GM23338 (cell line): ENCODE results near the gene NSUN4. TPM values are rescaled to one million over a fixed set of nuclear protein-coding genes. Genes with fewer than 3 reads are reported as not detected.
"Not testable (repeated sequence)": the region's sequence is repeated elsewhere in the genome, so short reads cannot be mapped to it uniquely, and the experiment has no call there.

Source experiments
- ATAC-seq: fragments of 200-7000 bp; cut with Tn5 transposase; 3 replicates; pipeline ENCODE4 v1.9.1; 2020
- DNase-seq: peaks from one replicate; pipeline ENCODE4 v3.0.0-alpha.2; 2015; ENCODE audit warnings: low spot score
- H2AFZ ChIP-seq: fragments of 200-600 bp; sonication (generic); 2 replicates; pipeline ENCODE4 v1.8.0; 2016; ENCODE audit warnings: antibody characterized with exemption, mild to moderate bottlenecking, moderate library complexity
- H3F3A ChIP-seq: fragments of 200-600 bp; sonication (generic); replicated peaks from 2 replicates; pipeline ENCODE4 v1.8.0; 2017; ENCODE audit warnings: antibody characterized with exemption, mixed run types, low read depth
- H3K27ac ChIP-seq: fragments of 200-600 bp; sonication (generic); 2 replicates; pipeline ENCODE4 v1.6.1; 2016; ENCODE audit warnings: low read depth
- H3K27me3 ChIP-seq: fragments of 200-600 bp; sonication (generic); 2 replicates; pipeline ENCODE4 v1.8.0; 2016; ENCODE audit warnings: mild to moderate bottlenecking, mixed run types, moderate library complexity; ENCODE audit not compliant: insufficient read depth
- H3K36me3 ChIP-seq: fragments of 200-600 bp; sonication (generic); 2 replicates; pipeline ENCODE4 v1.8.0; 2016; ENCODE audit warnings: mild to moderate bottlenecking; ENCODE audit not compliant: insufficient read depth
- H3K4me1 ChIP-seq: fragments of 200-600 bp; sonication (generic); 2 replicates; pipeline ENCODE4 v1.8.0; 2016; ENCODE audit warnings: mild to moderate bottlenecking, moderate library complexity; ENCODE audit not compliant: insufficient read depth
- H3K4me2 ChIP-seq: fragments of 200-600 bp; sonication (generic); 2 replicates; pipeline ENCODE4 v1.7.1; 2017; ENCODE audit warnings: mixed run types
- H3K4me3 ChIP-seq: fragments of 200-600 bp; sonication (generic); 2 replicates; pipeline ENCODE4 v1.6.1; 2016; ENCODE audit warnings: mixed run types
- H3K79me2 ChIP-seq: fragments of 200-600 bp; sonication (generic); replicated peaks from 2 replicates; pipeline ENCODE4 v1.8.0; 2017; ENCODE audit warnings: mild to moderate bottlenecking; ENCODE audit not compliant: insufficient read depth
- H3K9me2 ChIP-seq: fragments of 200-600 bp; sonication (generic); 2 replicates; pipeline ENCODE4 v1.8.0; 2017; ENCODE audit not compliant: insufficient read depth
- H4K20me1 ChIP-seq: fragments of 200-600 bp; sonication (generic); replicated peaks from 2 replicates; pipeline ENCODE4 v1.8.0; 2017; ENCODE audit warnings: mild to moderate bottlenecking; ENCODE audit not compliant: insufficient read depth
- H3K27ac Mint-ChIP-seq: 2 replicates; pipeline ENCODE4 v1.8.0; 2020; ENCODE audit warnings: inconsistent platforms, mild to moderate bottlenecking, moderate library complexity, mixed read lengths
- H3K27me3 Mint-ChIP-seq: 3 replicates; pipeline ENCODE4 v1.8.0; 2022; ENCODE audit warnings: low read depth, mild to moderate bottlenecking, moderate library complexity, mixed read lengths, inconsistent platforms; ENCODE audit not compliant: insufficient read depth, poor library complexity
- H3K36me3 Mint-ChIP-seq: 3 replicates; pipeline ENCODE4 v1.8.0; 2021; ENCODE audit warnings: low read depth, mild to moderate bottlenecking, inconsistent platforms, moderate library complexity, mixed read lengths
- H3K4me1 Mint-ChIP-seq: 3 replicates; pipeline ENCODE4 v1.8.0; 2020; ENCODE audit warnings: mild to moderate bottlenecking, inconsistent platforms, mixed read lengths
- H3K4me3 Mint-ChIP-seq: 3 replicates; pipeline ENCODE4 v1.8.0; 2021; ENCODE audit warnings: moderate library complexity, mild to moderate bottlenecking, inconsistent platforms, mixed read lengths
- H3K9me3 Mint-ChIP-seq: 3 replicates; pipeline ENCODE4 v1.8.0; 2020; ENCODE audit warnings: moderate library complexity, mild to moderate bottlenecking, inconsistent platforms, mixed read lengths
- CREB1 ChIP-seq: fragments of 250-450 bp; sonication (Bioruptor Pico); IDR thresholded peaks from 2 replicates; pipeline ENCODE4 v1.5.0; 2020; ENCODE audit warnings: low read depth, mild to moderate bottlenecking, moderate library complexity
- EZH2phosphoT487 ChIP-seq: fragments of 200-600 bp; sonication (generic); IDR thresholded peaks from one replicate; pipeline ENCODE4 v1.8.1; 2018; ENCODE audit warnings: antibody characterized with exemption; ENCODE audit not compliant: unreplicated experiment
- JUNB ChIP-seq: IDR thresholded peaks from one replicate; pipeline ENCODE4 v1.6.1; 2016; ENCODE audit warnings: antibody characterized with exemption; ENCODE audit not compliant: unreplicated experiment
- NANOG ChIP-seq: IDR thresholded peaks from 2 replicates; pipeline ENCODE4 v1.6.1; 2016; ENCODE audit warnings: antibody characterized with exemption, borderline replicate concordance
- POLR2AphosphoS5 ChIP-seq: IDR thresholded peaks from 2 replicates; pipeline ENCODE4 v1.6.1; 2016; ENCODE audit warnings: antibody characterized with exemption, low read depth
- ZNF114 ChIP-seq: fragments of 250-450 bp; sonication (Bioruptor Pico); IDR thresholded peaks from 2 replicates; pipeline ENCODE4 v1.5.0; 2020; ENCODE audit warnings: mild to moderate bottlenecking, moderate library complexity
- ZNF331 ChIP-seq: fragments of 250-450 bp; sonication (Bioruptor Pico); IDR thresholded peaks from 2 replicates; pipeline ENCODE4 v1.5.0; 2020; ENCODE audit warnings: low read depth, mild to moderate bottlenecking, moderate library complexity
- polyA plus RNA-seq: library from polyadenylated mRNA; unstranded; fragments of >200 nt; fragmentation: Nextera tagmentation; extraction: Ambion mirVana; gene quantifications from 2 replicates; pipeline ENCODE4 v1.2.1, GENCODE V29; 2016
- total RNA-seq: library from RNA; depleted of rRNA; stranded (reverse); fragments of >200 nt; shearing (Covaris generic); gene quantifications from 2 replicates; pipeline ENCODE4 v1.2.3, GENCODE V29; 2014
- TF ChIP-seq, protein P1 (sequence below): fragments of 250-450 bp; sonication (Bioruptor Pico); IDR thresholded peaks from 2 replicates; pipeline ENCODE4 v1.5.0; 2020; ENCODE audit warnings: mild to moderate bottlenecking, moderate library complexity
- TF ChIP-seq, protein P2 (sequence below): IDR thresholded peaks from 2 replicates; pipeline ENCODE4 v1.6.1; 2016; ENCODE audit warnings: antibody characterized with exemption
- TF ChIP-seq, protein P3 (sequence below): IDR thresholded peaks from one replicate; pipeline ENCODE4 v1.6.1; 2018; ENCODE audit warnings: antibody characterized with exemption; ENCODE audit not compliant: unreplicated experiment

Gene NSUN4
- total and polyA plus RNA-seq, 2 experiments from 2014 or later: 8.9 to 11.6 TPM

DNA sequence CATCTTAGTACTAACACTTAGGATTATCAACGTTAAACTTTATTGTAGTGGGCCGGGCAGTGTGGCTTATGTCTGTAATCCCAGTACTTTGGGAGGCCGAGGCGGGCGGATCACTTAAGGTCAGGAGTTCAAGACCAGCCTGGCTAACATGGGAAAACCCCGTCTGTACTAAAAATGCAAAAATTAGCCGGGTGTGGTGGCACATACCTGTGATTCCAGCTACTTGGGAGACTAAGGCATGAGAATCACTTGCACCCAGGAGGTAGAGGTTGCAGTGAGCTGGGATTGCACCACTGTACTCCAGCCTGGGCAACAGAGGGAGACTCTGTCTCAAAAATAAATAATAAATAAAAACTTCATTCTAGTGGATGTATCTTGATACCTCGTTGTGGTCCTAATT is 25.2 kb downstream of the NSUN4 start:
- H3K79me2 ChIP-seq: not testable (repeated sequence)

DNA sequence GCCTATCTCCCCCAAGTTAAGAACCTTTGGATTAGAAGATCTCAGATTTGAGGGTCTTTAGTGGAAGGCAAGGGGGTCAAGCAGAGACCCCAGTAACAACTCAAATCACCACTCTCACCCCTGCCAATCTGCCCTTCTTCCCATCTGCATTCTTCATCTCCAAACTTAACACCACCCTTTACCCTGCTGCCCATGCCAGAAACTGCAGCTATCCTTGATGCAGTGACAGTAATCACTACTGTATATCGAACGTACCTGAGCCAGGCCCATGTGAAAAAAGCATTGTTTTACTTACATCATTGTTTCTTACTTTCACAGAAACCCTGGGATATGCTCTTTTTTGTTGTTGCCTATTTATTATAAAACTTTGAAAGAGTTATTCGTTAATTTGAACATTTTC is 26.5 kb downstream of the NSUN4 start:
- Mint-ChIP-seq H3K4me3 (no peak overlapping the region), H3K27ac (no peak overlapping the region), H3K9me3 (no peaks in the 10 kb centered on the region; the same call in 2 of the 3 replicates), H3K4me1 (peaks cover 6% of the 10 kb centered on the region; the same call in 2 of the 3 replicates), H3K27me3 (no peaks in the 10 kb centered on the region), H3K36me3 (peaks cover 30% of the 10 kb centered on the region)
- peaks cover 3% of the 10 kb centered on the region; the same call in 1 of the 2 replicates for H3F3A ChIP-seq
- no peaks in the 10 kb centered on the region for H3K79me2 ChIP-seq
- no peak for DNase-seq
- H3K27ac ChIP-seq: no peak overlapping the region
- peaks cover 9% of the 10 kb centered on the region for H3K36me3 ChIP-seq
- no peak overlapping the region for H3K4me2 ChIP-seq
- no peaks in the 10 kb centered on the region for H3K4me1 ChIP-seq
- H3K27me3 ChIP-seq: no peaks in the 10 kb centered on the region
- H3K4me3 ChIP-seq: no peak overlapping the region
- H3K9me2 ChIP-seq: no peaks in the 10 kb centered on the region
- ATAC-seq: peak; percentile 56
- H4K20me1 ChIP-seq: no peaks in the 10 kb centered on the region; the same call in 1 of the 2 replicates
- no peak overlapping the region for H2AFZ ChIP-seq
- TF ChIP-seq ZNF114 (CRISPR knock-in tag) (no peak), JUNB (no peak), EZH2phosphoT487 (no peak), POLR2AphosphoS5 (no peak), CREB1 (CRISPR knock-in tag) (no peak), ZNF331 (CRISPR knock-in tag) (no peak), NANOG (no peak)
- TF ChIP-seq, protein P1, sequence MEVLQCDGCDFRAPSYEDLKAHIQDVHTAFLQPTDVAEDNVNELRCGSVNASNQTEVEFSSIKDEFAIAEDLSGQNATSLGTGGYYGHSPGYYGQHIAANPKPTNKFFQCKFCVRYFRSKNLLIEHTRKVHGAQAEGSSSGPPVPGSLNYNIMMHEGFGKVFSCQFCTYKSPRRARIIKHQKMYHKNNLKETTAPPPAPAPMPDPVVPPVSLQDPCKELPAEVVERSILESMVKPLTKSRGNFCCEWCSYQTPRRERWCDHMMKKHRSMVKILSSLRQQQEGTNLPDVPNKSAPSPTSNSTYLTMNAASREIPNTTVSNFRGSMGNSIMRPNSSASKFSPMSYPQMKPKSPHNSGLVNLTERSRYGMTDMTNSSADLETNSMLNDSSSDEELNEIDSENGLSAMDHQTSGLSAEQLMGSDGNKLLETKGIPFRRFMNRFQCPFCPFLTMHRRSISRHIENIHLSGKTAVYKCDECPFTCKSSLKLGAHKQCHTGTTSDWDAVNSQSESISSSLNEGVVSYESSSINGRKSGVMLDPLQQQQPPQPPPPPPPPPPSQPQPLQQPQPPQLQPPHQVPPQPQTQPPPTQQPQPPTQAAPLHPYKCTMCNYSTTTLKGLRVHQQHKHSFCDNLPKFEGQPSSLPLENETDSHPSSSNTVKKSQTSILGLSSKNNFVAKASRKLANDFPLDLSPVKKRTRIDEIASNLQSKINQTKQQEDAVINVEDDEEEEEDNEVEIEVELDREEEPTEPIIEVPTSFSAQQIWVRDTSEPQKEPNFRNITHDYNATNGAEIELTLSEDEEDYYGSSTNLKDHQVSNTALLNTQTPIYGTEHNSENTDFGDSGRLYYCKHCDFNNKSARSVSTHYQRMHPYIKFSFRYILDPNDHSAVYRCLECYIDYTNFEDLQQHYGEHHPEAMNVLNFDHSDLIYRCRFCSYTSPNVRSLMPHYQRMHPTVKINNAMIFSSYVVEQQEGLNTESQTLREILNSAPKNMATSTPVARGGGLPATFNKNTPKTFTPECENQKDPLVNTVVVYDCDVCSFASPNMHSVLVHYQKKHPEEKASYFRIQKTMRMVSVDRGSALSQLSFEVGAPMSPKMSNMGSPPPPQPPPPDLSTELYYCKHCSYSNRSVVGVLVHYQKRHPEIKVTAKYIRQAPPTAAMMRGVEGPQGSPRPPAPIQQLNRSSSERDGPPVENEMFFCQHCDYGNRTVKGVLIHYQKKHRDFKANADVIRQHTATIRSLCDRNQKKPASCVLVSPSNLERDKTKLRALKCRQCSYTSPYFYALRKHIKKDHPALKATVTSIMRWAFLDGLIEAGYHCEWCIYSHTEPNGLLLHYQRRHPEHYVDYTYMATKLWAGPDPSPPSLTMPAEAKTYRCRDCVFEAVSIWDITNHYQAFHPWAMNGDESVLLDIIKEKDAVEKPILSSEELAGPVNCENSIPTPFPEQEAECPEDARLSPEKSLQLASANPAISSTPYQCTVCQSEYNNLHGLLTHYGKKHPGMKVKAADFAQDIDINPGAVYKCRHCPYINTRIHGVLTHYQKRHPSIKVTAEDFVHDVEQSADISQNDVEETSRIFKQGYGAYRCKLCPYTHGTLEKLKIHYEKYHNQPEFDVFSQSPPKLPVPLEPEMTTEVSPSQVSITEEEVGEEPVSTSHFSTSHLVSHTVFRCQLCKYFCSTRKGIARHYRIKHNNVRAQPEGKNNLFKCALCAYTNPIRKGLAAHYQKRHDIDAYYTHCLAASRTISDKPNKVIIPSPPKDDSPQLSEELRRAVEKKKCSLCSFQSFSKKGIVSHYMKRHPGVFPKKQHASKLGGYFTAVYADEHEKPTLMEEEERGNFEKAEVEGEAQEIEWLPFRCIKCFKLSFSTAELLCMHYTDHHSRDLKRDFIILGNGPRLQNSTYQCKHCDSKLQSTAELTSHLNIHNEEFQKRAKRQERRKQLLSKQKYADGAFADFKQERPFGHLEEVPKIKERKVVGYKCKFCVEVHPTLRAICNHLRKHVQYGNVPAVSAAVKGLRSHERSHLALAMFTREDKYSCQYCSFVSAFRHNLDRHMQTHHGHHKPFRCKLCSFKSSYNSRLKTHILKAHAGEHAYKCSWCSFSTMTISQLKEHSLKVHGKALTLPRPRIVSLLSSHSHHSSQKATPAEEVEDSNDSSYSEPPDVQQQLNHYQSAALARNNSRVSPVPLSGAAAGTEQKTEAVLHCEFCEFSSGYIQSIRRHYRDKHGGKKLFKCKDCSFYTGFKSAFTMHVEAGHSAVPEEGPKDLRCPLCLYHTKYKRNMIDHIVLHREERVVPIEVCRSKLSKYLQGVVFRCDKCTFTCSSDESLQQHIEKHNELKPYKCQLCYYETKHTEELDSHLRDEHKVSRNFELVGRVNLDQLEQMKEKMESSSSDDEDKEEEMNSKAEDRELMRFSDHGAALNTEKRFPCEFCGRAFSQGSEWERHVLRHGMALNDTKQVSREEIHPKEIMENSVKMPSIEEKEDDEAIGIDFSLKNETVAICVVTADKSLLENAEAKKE (CRISPR knock-in tag): no peak
- TF ChIP-seq, protein P2, sequence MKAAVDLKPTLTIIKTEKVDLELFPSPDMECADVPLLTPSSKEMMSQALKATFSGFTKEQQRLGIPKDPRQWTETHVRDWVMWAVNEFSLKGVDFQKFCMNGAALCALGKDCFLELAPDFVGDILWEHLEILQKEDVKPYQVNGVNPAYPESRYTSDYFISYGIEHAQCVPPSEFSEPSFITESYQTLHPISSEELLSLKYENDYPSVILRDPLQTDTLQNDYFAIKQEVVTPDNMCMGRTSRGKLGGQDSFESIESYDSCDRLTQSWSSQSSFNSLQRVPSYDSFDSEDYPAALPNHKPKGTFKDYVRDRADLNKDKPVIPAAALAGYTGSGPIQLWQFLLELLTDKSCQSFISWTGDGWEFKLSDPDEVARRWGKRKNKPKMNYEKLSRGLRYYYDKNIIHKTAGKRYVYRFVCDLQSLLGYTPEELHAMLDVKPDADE: no peak
- TF ChIP-seq, protein P3, sequence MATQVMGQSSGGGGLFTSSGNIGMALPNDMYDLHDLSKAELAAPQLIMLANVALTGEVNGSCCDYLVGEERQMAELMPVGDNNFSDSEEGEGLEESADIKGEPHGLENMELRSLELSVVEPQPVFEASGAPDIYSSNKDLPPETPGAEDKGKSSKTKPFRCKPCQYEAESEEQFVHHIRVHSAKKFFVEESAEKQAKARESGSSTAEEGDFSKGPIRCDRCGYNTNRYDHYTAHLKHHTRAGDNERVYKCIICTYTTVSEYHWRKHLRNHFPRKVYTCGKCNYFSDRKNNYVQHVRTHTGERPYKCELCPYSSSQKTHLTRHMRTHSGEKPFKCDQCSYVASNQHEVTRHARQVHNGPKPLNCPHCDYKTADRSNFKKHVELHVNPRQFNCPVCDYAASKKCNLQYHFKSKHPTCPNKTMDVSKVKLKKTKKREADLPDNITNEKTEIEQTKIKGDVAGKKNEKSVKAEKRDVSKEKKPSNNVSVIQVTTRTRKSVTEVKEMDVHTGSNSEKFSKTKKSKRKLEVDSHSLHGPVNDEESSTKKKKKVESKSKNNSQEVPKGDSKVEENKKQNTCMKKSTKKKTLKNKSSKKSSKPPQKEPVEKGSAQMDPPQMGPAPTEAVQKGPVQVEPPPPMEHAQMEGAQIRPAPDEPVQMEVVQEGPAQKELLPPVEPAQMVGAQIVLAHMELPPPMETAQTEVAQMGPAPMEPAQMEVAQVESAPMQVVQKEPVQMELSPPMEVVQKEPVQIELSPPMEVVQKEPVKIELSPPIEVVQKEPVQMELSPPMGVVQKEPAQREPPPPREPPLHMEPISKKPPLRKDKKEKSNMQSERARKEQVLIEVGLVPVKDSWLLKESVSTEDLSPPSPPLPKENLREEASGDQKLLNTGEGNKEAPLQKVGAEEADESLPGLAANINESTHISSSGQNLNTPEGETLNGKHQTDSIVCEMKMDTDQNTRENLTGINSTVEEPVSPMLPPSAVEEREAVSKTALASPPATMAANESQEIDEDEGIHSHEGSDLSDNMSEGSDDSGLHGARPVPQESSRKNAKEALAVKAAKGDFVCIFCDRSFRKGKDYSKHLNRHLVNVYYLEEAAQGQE: no peak

More for the DNA sequence above, 25.2 kb downstream of the NSUN4 start:
- H4K20me1 ChIP-seq, H3F3A ChIP-seq, H3K4me1 ChIP-seq, H3K4me3 Mint-ChIP-seq, H3K4me1 Mint-ChIP-seq, H3K27me3 Mint-ChIP-seq, H3K27ac ChIP-seq, H3K4me2 ChIP-seq, H3K36me3 ChIP-seq, DNase-seq, H3K27ac Mint-ChIP-seq, H3K27me3 ChIP-seq, ATAC-seq, H3K9me2 ChIP-seq, H3K9me3 Mint-ChIP-seq, H2AFZ ChIP-seq, H3K4me3 ChIP-seq: not testable (repeated sequence)
- H3K36me3 Mint-ChIP-seq: peaks cover 40% of the 10 kb centered on the region
